ENCODE results near the gene GRM4.

GRM4 gene

DNA sequence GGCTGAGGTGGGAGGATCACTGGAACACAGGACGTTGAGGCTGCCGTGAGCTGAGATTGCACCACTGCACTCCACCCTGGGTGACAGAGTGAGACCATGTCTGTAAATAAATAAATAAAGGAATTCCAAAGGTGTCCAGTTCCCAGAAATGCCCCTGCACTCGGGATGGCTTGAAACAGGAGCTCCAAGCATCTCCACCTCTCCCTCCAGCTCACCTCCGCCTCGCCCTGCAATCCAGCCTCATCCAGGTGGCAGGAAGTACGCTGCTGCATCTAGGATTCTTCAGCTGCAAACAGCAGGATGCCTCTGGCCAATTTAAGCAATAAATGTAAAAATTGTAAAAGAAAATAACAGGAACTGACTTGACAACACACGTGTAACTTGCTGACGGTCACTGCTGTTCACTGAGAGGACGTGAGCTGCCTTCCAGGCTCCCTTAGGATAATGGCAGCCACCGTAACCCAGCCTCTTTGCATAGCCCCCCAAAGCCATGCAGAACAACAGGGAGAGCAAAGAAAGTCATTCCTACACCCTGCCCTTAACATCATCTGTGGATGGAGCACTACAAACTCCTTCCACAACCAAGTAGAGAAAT, 11.4 kb upstream of the GRM4 start:
- no peak for DNase-seq

DNA sequence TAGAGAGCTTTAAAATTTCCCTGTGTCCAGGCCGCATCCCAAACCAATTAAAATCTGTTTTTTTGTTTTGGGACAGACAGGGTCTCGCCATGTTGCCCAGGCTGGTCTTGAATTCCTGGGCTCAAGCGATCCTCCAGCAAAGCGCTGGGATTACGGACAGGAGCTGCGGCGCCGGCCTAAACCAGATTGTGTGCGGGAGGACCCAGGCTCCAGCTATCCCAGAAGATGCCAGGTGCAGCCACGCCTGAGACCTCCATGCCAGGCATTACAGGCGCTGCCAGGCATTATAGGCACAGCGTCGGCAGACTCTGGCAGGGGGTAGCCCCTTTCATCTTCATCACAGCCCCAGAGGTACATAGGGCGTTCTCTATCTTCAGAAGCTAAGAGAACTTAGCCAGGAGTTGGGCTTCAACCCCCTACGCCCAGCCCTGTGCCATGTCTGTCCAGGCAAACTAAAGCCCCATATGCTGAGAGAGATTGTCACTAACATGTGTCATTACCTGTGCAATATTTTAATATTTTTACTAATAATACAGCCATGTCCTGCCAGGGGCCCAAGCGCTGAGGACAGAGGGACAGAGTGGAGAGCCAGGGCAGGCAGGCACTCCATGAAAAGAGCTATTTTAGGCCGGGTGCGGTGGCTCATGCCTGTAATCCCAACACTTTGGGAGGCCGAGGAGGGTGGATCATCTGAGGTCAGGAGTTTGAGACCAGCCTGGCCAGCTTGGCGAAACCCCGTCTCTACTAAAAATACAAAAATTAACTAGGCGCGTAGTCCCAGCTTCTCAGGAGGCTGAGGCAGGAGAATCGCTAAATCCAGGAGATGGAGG, 9.8 kb upstream of the GRM4 start:
- DNase-seq = no peak

DNA sequence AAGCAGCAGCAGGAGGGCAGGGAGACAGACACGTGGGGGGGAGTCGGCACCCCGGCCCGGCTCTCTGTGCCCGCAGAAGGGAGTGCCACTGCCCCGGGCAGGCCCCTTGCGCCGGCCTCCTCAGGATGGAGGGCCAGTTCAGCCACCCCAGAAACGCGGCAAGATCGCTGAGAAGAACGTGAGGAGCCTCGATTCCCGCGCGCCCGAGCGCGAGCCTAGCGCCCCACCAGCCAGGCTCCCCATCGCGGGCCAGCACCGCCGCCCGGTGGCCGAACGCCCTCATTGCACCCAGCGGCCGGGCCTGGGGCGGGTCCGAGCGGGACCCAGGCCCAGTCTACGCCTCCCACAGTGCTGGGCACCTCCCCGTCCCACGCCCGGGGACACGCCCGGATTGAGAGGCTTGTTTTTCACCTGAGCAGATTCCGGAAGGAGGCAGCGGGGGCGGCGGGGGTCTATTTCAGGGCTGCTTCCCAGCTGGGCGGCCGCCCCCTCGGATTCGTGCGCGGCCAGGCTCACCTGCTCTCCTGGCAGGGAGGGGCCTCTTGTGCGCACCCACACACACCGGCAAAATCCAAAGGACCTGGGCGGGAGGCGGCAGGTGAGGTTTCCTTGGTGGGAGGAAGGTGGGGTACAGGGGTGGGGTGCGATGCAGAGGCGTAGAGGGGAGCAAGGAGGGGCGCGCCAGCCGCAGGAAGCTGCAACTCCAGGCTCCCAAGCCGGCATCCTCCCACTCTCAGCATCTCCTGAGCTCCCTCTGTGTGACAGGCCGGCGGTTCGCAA, 9.0 kb upstream of the GRM4 start:
- peak; percentile 57 for DNase-seq

DNA sequence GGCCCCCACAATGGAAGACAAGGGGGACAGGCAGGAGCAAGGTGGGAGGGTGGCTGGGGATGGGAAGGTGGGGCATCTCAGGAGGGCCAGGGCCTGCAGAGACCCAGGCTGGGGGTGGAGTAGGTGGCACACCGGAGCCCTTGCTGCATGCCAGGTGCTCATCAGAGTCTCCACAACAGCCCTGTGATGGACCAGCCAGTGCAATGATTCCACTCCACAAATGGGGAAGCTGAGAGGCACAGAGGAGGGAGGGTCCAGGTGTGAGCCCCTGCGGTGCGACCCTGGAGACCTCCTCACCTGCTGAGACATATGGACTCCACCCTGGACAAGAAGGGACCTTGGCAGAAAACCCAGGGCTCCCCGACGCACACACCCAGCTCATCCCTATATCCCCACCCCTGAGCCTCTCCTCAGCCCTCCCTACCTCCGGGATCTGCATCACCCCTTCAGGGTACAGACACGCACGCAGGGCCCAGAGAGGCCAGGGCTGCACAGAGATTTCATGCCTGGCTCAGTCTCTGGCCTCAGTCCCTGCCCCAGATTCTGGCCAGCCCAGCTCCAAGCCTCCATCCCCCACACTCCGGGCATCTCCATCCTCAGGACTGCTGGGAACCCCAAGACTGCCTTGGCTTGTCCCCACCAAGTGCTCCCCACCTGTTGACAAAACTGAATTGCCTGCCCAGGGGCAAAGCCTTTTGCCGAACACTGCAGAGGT, 7.1 kb upstream of the GRM4 start:
- DNase-seq = no peak

DNA sequence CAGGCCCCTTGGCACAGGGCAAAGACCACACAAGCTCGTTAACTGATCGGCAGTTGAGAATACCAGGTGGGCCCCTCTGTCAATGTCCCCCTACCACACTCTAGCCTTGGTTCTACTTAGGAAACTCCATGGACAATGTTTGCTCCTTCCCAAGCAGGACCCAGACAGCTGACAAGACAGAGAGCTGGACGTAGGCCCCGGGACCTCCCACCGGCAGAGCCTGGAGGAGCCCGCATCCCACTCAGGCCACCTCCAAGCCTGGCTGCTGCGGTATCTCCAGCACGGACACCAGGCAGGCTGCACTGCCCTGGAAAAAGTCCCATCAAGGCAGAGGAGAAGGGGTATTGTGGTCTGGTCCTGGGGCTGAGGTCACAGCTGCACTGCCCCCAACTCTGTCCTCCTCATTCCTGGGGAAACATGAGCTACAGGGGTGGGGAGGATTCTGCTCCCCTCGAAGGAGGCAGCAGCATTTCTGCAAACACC, 6.2 kb upstream of the GRM4 start:
- DNase-seq = no peak

DNA sequence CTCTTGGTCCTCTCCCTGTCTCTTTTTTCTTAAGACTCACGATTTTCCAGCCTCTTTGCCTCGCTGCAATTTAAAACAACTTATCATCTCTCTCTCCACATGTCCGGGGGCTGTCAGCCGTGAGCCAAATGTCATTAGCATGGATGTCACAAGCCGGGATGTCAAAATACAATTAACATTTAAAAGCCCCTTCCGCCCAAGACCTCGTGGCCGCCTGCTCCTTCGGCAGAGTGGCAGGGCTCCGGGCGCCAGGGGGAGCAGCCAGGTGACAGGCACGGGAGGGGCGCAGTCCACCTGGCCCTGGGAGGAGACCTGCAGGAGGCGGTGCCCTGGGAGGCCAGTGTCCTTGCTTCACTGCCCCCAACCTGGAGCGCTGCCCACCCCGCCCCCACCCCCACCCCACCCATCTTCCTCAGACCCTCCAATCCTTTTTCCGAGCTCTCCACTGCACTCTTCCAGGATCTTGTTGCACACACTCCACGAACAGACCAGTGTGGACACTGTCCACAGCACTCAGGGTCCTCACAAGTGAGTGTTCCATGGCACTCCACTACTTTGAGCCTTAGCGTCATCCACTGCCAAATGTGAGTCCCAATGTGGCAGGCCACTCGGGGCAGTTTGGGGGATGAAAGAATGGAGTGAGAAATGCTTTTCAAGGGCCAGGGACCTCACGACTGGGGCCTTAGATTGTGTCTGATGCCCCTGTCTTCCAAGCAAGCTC, 5.6 kb upstream of the GRM4 start:
- DNase-seq = peak; percentile 15

DNA sequence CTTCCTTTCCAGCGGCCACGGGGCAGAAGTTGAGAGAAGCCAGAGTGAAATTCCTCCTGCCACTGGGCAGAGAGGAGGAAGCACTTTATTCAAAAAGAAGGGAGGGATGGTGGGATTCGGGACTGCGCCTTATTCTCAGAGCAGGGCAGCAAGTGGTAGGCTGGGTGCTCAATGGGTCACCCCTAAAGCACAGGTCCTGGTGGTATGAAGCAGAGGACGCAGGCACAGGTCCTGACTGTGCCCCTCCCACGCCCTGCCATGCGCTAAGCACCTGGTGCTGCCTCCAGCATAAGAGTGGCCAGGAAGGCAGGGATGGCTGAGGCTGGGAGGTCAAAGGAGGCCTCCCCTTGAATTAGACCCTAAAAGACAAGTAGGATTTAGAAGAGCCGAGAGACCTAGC, 4.9 kb upstream of the GRM4 start:
- no peak for DNase-seq

DNA sequence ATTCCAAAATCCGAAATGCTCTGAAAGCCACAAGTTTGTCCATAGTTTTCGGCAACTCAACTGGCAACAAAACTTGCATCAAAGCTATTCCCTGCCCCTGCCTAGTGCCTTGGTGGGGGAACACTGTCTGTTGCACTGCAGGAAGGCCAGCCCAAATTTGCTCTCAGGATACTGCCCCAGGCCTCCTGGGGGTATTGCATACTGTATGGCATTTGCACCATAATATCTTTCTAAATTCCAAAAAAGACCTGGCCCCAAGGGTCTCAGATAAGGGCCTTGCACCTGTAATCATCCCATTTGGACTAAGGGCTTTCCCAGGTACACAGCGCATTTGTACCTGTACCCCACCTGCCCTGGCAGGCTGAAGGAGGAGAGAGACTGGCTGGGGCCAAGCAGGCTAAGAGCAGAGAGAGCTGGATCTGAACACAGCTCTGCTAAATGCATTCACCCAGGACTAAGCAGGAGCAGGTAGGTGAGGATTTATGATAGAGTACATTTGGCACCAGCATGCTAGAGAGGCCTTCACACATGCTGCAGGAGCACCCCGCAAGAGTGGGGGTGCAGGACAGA, 4.0 kb upstream of the GRM4 start:
- no peak for DNase-seq

DNA sequence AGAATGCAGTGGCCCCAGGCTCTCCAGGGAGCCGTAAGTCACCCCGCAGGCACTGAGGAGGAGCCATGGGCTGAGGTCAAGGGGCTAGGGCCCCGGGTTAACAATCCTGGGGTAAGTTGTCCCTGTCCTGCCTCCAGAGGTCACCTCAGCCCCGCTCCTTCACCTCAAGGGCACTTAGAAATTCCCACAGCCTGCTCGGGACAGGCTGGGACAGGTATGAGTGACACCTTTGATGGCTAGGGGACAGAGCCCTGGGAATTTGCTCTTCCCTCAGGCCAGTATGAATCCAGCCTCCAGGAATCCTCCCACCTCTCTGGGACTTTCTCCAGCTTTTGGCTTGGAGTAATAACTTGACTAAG, 3.5 kb upstream of the GRM4 start:
- DNase-seq = no peak

DNA sequence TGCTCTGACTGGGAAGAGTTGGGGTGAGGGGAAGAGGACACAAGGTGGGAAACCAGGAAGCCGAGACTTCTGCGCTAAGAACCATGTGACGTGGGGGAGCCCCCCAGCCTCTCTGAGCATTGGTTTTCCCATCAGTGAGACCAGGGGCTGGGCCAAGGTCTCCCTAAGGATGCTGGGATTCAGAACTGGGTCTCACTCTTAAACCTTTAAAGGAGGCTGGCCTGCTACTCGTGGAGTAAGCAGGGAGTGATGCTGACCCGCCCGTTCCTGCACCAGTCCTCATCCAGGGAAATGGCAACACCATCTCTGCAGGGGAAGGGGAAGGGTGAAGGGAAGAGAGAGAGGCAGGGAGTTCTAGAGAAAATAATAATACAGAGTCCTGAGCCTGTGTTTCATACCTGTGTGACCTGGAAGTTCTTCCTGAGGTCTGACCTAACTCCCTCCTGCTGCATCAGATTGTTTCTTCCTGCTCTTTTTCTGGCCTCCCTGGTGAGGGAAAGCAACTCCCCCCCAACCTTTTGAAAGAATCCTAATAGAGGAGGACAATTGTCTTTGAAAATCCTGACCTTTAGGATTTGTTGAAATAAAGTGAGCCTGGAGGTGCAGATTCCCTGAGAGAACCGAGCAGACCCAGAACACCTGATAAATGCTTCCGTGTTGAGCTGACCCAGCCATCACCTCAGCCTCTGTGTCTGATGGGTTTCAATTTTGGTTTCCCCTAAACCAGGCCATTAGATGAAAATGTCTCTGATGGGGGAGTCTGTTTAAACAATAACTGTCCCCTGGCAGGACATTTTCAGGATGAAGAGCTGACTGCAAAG, 3.0 kb upstream of the GRM4 start:
- no peak for DNase-seq

DNA sequence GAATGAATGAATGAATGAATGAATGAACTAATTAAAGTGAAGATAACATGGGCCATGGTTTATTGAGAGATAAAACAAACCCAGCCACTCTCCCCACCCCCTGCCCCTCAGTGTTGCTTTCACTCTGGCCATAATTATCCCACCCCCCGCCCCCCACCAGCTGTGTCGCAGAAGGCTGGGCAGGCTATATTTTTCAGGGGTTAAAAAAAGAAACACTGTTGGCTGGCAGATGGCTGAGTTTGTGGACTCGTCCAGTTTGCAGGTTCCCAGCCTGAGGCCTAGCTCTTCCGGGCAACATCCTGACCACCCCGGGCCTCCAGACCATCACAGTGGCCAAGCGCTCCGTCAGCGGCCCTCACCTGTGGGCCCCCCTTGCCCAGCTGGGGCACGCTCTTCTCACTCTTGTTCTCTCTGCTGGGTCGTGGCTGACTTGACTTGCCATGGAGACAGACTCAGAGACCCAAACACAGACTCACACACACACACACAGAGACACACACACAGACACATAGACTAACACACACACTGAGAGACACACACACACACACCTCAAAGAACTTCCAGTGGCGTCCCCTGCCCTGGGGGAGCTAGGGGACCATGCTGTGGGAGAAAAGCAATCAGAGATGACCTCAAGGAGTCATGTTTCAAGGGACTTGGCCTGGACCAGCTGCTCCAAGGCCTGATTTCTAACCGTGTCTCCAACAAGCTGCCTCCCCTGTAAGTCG, 2.2 kb upstream of the GRM4 start:
- DNase-seq = no peak

DNA sequence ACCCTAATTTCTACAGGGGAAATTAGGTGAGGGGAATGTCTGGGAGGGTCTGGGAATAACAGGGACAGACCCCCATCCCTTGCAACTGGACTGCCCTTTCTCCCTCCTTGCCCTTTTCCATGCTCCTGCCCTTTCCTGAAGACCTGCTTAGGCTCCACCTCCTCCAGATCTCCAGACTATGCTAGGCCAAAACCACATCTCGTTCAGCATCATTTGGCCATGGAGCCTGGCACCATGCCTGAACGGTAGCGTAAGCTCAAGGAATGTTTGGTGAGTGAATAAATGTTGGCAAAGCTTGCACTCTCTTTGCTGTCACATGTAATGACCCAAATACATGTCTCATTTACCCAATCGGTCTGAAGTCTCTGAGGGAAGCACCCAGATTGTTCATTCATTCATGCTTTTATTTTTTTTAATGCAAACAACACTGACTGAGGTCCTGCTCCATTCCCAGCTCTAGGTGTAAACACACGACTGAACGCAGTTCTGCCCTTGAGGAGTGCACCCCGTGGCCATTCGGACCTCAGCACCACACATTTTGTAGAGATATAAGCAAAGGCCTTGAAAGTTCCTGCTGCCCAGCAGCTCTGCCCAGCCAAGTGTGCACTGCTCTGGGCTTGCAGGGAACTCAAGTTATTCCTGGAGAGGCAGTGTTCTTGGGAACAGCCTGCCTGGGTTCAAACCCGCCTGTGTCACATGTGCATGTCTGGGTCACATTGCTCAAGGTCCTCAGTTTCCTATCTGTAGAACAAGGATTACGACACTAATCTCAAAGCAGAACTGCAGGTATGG, 1.1 kb upstream of the GRM4 start:
- no peak for DNase-seq

DNA sequence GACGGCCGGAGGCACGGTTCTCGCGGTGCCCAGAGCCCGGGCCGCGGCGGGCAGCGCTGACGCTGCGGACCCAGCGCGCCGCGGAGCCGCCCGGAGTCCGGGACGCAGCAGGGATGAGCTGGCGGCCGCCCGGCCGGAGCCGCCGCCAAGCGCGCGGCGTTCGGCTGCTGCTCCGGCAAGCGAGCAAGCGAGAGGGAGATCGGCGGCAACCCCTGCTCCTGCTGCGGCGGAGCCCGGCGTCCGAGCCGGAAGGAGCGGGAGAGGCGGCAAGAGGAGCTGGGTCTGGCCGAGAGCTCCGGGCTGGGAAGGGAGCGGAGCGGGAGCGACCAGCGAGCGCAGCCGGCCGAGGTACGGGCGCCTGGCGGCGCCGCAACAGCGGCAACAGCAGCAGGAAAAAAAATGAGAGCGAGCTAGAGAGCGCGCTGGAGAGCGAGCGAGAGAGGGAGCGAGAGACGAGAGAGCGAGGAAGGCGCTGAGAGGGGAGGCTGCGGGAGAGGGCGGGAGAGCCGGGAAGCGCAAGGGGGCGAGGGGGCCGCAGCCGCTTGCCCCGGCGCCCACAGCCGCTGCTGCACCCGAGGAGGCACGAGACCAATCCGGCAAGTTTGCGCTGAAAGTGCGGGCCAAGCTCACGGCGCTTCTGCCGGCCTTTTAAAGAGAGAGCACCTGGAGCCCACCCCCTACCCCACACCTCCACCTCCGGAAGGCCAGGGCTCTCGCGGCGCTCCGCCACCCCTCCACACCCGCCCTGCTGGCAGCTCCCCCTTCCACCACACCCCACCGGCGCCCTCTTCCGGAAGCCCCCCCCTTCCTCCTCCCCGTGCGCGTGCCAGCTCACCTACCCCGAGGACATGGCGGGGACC, 496 bp downstream of the GRM4 start:
- peak; percentile 67 for DNase-seq

DNA sequence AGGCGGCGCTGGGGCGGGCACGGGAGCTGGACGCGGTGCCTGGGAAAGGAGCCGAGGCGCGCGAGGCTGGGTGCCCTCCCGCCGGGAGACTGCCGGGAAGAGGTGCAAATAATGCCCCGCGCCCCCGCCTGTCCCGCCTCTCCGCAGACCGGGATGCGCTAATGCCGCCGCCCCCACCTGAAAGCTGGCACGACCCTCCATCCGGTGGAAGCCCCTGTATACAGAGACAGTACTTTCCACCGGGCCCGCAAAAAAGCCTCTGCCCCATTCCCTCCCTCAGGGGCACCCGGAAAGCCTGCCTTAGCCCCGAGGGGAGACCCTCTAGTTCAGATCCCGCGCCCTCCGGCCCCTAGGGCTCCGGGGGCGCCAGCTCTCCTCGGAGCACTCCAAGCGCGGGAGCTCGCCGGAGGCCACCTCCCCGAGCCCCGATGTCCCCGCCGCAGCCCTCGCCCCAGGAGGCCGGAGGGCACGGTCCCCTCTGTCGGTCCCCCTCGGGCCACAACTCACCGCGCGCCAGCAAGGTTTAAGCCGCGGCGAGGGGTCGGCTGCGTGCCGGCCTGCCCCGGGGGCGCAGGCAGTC, 1.2 kb downstream of the GRM4 start:
- peak; percentile 13 for DNase-seq

DNA sequence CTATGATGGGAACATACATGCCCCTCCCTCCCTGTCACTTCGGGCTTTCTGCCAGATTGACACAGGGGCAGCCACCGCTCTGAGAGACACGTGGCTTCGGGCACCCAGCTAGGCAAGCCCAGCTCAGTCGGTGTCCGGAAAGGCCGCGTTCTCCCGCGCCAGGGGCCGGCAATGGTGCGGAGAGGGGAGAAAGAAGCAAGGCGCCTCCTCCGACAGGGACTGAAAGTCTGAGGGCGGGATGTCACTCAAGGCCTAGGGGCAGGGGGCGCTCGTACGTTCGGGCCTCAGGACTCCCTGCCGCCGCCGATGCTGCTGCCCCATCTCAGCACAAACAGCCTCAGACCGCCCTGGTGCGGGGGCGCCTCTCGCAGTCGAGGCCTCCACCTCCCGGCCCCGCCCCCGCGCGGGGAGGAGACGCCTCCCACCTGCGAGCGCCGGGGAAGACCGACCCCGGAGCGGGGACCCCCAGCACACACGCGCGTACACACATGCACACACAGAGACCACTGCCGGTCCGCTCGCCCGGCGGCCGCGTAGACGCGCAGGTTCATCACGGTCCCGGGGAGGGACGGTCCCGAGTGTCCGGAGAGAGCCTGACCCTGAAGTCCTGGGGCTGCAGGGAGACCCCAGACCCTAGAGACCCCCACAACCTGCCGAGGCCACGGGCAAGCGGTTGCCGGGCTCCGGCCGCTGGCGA, 1.9 kb downstream of the GRM4 start:
- peak; percentile 55 for DNase-seq

DNA sequence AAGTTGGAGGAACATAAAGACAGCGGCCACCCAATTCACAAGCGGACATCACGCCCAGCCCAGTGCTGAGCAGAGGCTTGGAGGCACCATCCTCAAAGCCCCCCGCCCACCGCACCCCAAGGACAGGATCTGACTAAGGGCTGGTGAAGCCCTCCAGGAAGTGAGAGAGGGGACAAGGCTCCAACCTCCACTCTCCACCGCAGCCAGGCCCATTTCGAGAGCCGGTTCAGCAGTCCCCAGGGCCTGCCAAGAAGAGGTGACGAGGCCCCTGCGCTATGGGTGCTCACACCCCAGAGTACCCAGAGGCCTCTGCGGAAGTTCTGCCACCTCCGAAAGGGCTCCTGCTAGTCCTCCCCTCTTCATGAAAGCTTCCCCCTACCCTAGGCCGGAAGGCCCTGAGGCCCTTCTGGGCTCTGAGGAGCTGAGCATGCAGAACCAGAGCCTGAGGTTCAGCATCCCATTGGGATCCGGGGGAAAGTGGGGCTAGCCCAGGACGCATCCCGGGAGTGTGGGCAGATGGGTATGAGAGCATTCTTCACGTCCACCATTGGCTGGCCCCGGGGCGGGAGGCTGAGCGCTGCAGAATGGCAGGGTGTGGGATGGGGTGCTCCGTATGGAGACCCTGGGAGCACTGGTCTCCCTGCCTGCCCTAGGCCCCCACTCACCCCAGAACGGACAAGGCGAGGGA, 2.5 kb downstream of the GRM4 start:
- DNase-seq = no peak

Data from NCI-H345 (cell line).